B cell (primary cell): ENCODE results near the gene GZMM.

ENCODE experiments used
- CTCF ChIP-seq: fragments of 200-600 bp; IDR thresholded peaks from one replicate; pipeline ENCODE4 v1.8.0; 2022; ENCODE audit warnings: antibody characterized with exemption, mild to moderate bottlenecking
- EZH2 ChIP-seq: IDR thresholded peaks from 2 replicates; pipeline ENCODE4 v1.6.1; 2012; ENCODE audit warnings: borderline replicate concordance, low read depth, mild to moderate bottlenecking, moderate library complexity, low read length; ENCODE audit not compliant: insufficient read depth, poor library complexity, severe bottlenecking

GRCh38 chr19:514166-514663 lies 29.6 kb upstream of the GZMM start:
- no peak for TF ChIP-seq EZH2
- TF ChIP-seq CTCF, result no peak
